GM12878 (cell line): ENCODE measurements around the gene FHL2. TPM values are rescaled to one million over a fixed set of nuclear protein-coding genes. Genes with fewer than 3 reads are reported as not detected.

Experiments
- ATAC-seq: fragments of 200-7000 bp; cut with Tn5 transposase; 3 replicates; pipeline ENCODE4 v1.9.1; 2020; ENCODE audit warnings: mild to moderate bottlenecking, moderate library complexity
- BruUV-seq: library from RNA; stranded (reverse); fragments of 400-500 nt; replicated peaks from 2 replicates; lab custom pipeline; 2021; lab: Mats Ljungman, UMichigan
- CTCF ChIA-PET: fragments of 300-600 bp; sonication (Branson Sonifier 250); formaldehyde crosslinking; extraction: SDS; loops from one replicate; lab custom pipeline; 2021; ENCODE audit warnings: inconsistent platforms; lab: Yijun Ruan, JAX
- POLR2A ChIA-PET: fragments of 350-600 bp; formaldehyde crosslinking; extraction: SDS; loops from one replicate; lab custom pipeline; 2021; ENCODE audit warnings: inconsistent platforms; lab: Charles Lee
- RAD21 ChIA-PET: fragments of 300-600 bp; sonication (Branson Sonifier 250); formaldehyde crosslinking; loops from one replicate; lab custom pipeline; 2023; ENCODE audit warnings: antibody characterized with exemption; ENCODE audit not compliant: unreplicated experiment; lab: Charles Lee
- SMC1A ChIA-PET: fragments of 300-600 bp; sonication (Branson Sonifier 250); formaldehyde crosslinking; loops from one replicate; lab custom pipeline; 2023; ENCODE audit not compliant: unreplicated experiment, uncharacterized antibody; lab: Charles Lee
- DNase-seq: peaks from one replicate; pipeline ENCODE4 v3.0.0-alpha.2; 2011; ENCODE audit warnings: low read depth, low spot score
- FAIRE-seq: peaks from 3 replicates; lab custom pipeline; 2011; peaks lifted over from hg19 to GRCh38; lab: Jason Lieb, UNC
- H2AFZ ChIP-seq: 2 replicates; pipeline ENCODE4 v1.6.0; 2011; ENCODE audit warnings: low read depth, low read length, control low read depth; ENCODE audit not compliant: control insufficient read depth
- H3K27ac ChIP-seq: 2 replicates; pipeline ENCODE4 v1.5.1; 2011; ENCODE audit warnings: control low read depth; ENCODE audit not compliant: control insufficient read depth, insufficient read depth
- H3K27me3 ChIP-seq, 2 experiments: replicated peaks in 1 of 2; 2 replicates each; pipeline versions ENCODE4 v1.6.0 to v1.6.1; 2011; ENCODE audit warnings: low read length in 1 of 2; ENCODE audit not compliant: control insufficient read depth in 2 of 2, insufficient read depth in 2 of 2
- H3K36me3 ChIP-seq, 2 experiments: 2 replicates each; pipeline ENCODE4 v1.5.1; 2011; ENCODE audit warnings: low read length in 1 of 2; ENCODE audit not compliant: control insufficient read depth in 2 of 2, insufficient read depth in 2 of 2
- H3K4me1 ChIP-seq: 2 replicates; pipeline ENCODE4 v1.6.1; 2011; ENCODE audit warnings: mild to moderate bottlenecking, low read length, moderate library complexity, mixed read lengths; ENCODE audit not compliant: control insufficient read depth, insufficient read depth
- H3K4me2 ChIP-seq: 2 replicates; pipeline ENCODE4 v1.6.0; 2011; ENCODE audit warnings: control low read depth; ENCODE audit not compliant: control insufficient read depth, insufficient read depth
- H3K4me3 ChIP-seq: fragments of 200-600 bp; sonication (generic); 2 replicates; pipeline ENCODE4 v1.5.1; 2016
- H3K79me2 ChIP-seq: 2 replicates; pipeline ENCODE4 v1.6.0; 2011; ENCODE audit warnings: low read length; ENCODE audit not compliant: control insufficient read depth, insufficient read depth
- H3K9ac ChIP-seq: 2 replicates; pipeline ENCODE4 v1.8.0; 2011; ENCODE audit warnings: low read length, control low read depth, mixed read lengths; ENCODE audit not compliant: control insufficient read depth, insufficient read depth
- H3K9me3 ChIP-seq: replicated peaks from 3 replicates; pipeline ENCODE4 v1.5.1; 2011; ENCODE audit warnings: mild to moderate bottlenecking, low read length; ENCODE audit not compliant: control insufficient read depth, insufficient read depth
- H4K20me1 ChIP-seq: 2 replicates; pipeline ENCODE4 v1.6.0; 2011; ENCODE audit not compliant: control insufficient read depth, insufficient read depth
- CUX1 ChIP-seq: IDR thresholded peaks from 2 replicates; pipeline ENCODE4 v1.6.1; 2012; ENCODE audit warnings: improper control_type of control experiment, low read depth, low read length; ENCODE audit not compliant: insufficient replicate concordance
- E2F8 ChIP-seq: fragments of 450-650 bp; IDR thresholded peaks from 2 replicates; pipeline ENCODE4 v1.6.1; 2018; ENCODE audit warnings: mild to moderate bottlenecking, low read depth, moderate library complexity; ENCODE audit not compliant: partially characterized antibody
- FOXM1 ChIP-seq: IDR thresholded peaks from 2 replicates; pipeline ENCODE4 v1.6.1; 2012; ENCODE audit warnings: low read depth, mild to moderate bottlenecking, inconsistent platforms, low read length, moderate library complexity
- HSF1 ChIP-seq: fragments of 150-350 bp; IDR thresholded peaks from 2 replicates; pipeline ENCODE4 v1.6.1; 2014; ENCODE audit warnings: mild to moderate bottlenecking, low read depth, low read length
- KLF5 ChIP-seq: fragments of 450-650 bp; IDR thresholded peaks from 2 replicates; pipeline ENCODE4 v1.6.1; 2014; ENCODE audit warnings: mild to moderate bottlenecking; ENCODE audit not compliant: partially characterized antibody
- NFYB ChIP-seq: IDR thresholded peaks from 2 replicates; pipeline ENCODE4 v1.6.1; 2011; ENCODE audit warnings: low read depth, mild to moderate bottlenecking, low read length, improper control_type of control experiment, moderate library complexity; ENCODE audit not compliant: insufficient read depth
- PML ChIP-seq: IDR thresholded peaks from 2 replicates; pipeline ENCODE4 v1.6.1; 2012; ENCODE audit warnings: low read length, inconsistent platforms
- PRDM15 ChIP-seq: fragments of 450-650 bp; formaldehyde crosslinking; IDR thresholded peaks from 2 replicates; pipeline ENCODE4 v1.4.0; 2020; ENCODE audit warnings: mild to moderate bottlenecking, moderate library complexity
- WGBS: methylation state at CpG from one replicate; pipeline ENCODE4 v1.1.6; 2016; ENCODE audit warnings: low lambda C conversion rate; ENCODE audit not compliant: insufficient replicate concordance, insufficient coverage; ENCODE audit errors: missing lambda C conversion rate; 5-methylcytosine and 5-hydroxymethylcytosine counted together
- in situ Hi-C: fragments of 300-500 bp; cut with MboI; formaldehyde crosslinking; loops from 9 replicates; pipeline ENCODE4 v1.14.3; 2018; ENCODE audit warnings: mixed read lengths
- intact Hi-C: fragments of 100-400 bp; cut with micrococcal nuclease; formaldehyde crosslinking; loops from one replicate; pipeline ENCODE4 v1.14.2; 2022; ENCODE audit not compliant: unreplicated experiment
- polyA plus RNA-seq, 11 experiments: library from polyadenylated mRNA; depleted of rRNA in 4 of 11; unstranded in 6 of 11; stranded (reverse) in 5 of 11; fragments of >200 nt; fragmentation: Nextera tagmentation in 4 of 11; fragmentation: Illumina TruSeq in 1 of 11; extraction: Ambion mirVana in 4 of 11; extraction: Trizol in 1 of 11; gene quantifications; 1 replicate in 1 of 11; 2 replicates in 10 of 11; pipeline versions ENCODE4 v1.2.1 to v1.2.3, GENCODE V29; 2011 to 2016; ENCODE audit warnings: inconsistent platforms in 2 of 11, missing spikeins in 2 of 11, low read depth in 1 of 11
- total RNA-seq, 4 experiments: library from RNA; depleted of rRNA in 3 of 4; stranded (reverse); fragments of >200 nt in 3 of 4; fragmentation: Illumina TruSeq in 1 of 4; extraction: Trizol in 1 of 4; gene quantifications; 2 replicates each; pipeline versions ENCODE4 v1.2.1 to v1.2.3, GENCODE V29; 2013 to 2021

Gene FHL2
- total and polyA plus RNA-seq, 10 of the 15 experiments (the other 5 are each of a cell fraction or from before 2014, with no cell fraction given) = 2.2 to 9.9 (median 4.5) TPM

GRCh38 chr2:105445498-105445897 lies 46.6 kb upstream of the FHL2 start:
- Histone ChIP-seq H3K4me3 (no peak overlapping the region), H3K27me3 (peaks cover 0 to 3% of the 10 kb centered on the region in 2 experiments; a peak in 2 of 4 replicates), H3K4me2 (no peak overlapping the region), H3K4me1 (no peaks in the 10 kb centered on the region), H3K9ac (no peak overlapping the region), H2AFZ (no peak overlapping the region), H3K79me2 (no peaks in the 10 kb centered on the region), H3K36me3 (no peaks in the 10 kb centered on the region), H3K27ac (no peak overlapping the region), H3K9me3 (no peaks in the 10 kb centered on the region), H4K20me1 (no peaks in the 10 kb centered on the region)
- no peak for ATAC-seq
- no peak for DNase-seq
- intact Hi-C loops (no loop called here), in situ Hi-C loops (no loop called here)
- CTCF ChIA-PET = no interaction called here
- RAD21 ChIA-PET = no interaction called here
- BruUV-seq = no TSS peak
- POLR2A ChIA-PET = no interaction called here
- no peak for FAIRE-seq
- SMC1A ChIA-PET = no interaction called here
- WGBS = 24% methylated on average over 5 of the region's 5 CpGs
- TF ChIP-seq KLF5 (no peak), FOXM1 (no peak), PML (no peak), CUX1 (no peak), E2F8 (no peak), NFYB (no peak), HSF1 (no peak), PRDM15 (CRISPR knock-in tag) (no peak)
